Caco-2 (cell line): ENCODE data around the gene CNTN1. TPM values are rescaled to one million over a fixed set of nuclear protein-coding genes. Genes with fewer than 3 reads are reported as not detected.

ENCODE experiments used
- BruUV-seq: library from RNA; stranded (reverse); fragments of 400-500 nt; replicated peaks from 2 replicates; lab custom pipeline; 2021; lab: Mats Ljungman, UMichigan
- CTCF ChIA-PET: fragments of 300-600 bp; sonication (Branson Sonifier 250); formaldehyde crosslinking; loops from one replicate; lab custom pipeline; 2022; ENCODE audit warnings: antibody characterized with exemption; lab: Charles Lee
- POLR2A ChIA-PET: fragments of 300-600 bp; sonication (Branson Sonifier 250); formaldehyde crosslinking; loops from one replicate; lab custom pipeline; 2022; ENCODE audit warnings: antibody characterized with exemption; lab: Charles Lee
- DNase-seq, 2 experiments: peaks; one replicate each; pipeline versions ENCODE4 v3.0.0 to v3.0.0-alpha.2; 2020 to 2022
- H3K27me3 ChIP-seq: replicated peaks from 2 replicates; pipeline ENCODE4 v1.6.0; 2011; ENCODE audit warnings: low read length; ENCODE audit not compliant: control insufficient read depth, insufficient read depth
- H3K36me3 ChIP-seq: 2 replicates; pipeline ENCODE4 v1.5.1; 2011; ENCODE audit warnings: low read length; ENCODE audit not compliant: control insufficient read depth, insufficient read depth
- H3K4me1 ChIP-seq: fragments of 250-450 bp; sonication (Bioruptor Pico); 2 replicates; pipeline ENCODE4 v1.5.1; 2020; ENCODE audit warnings: mild to moderate bottlenecking
- H3K4me3 ChIP-seq: 2 replicates; pipeline ENCODE4 v1.5.1; 2011; ENCODE audit warnings: low read depth, mild to moderate bottlenecking, control low read depth, low read length
- H3K9me3 ChIP-seq: fragments of 250-450 bp; sonication (Bioruptor Pico); 2 replicates; pipeline ENCODE4 v1.5.1; 2020; ENCODE audit warnings: mild to moderate bottlenecking, moderate library complexity
- H3K27ac Mint-ChIP-seq: one replicate; pipeline ENCODE4 v1.8.0; 2022; ENCODE audit warnings: mixed read lengths; ENCODE audit not compliant: unreplicated experiment
- H3K27me3 Mint-ChIP-seq: one replicate; pipeline ENCODE4 v1.8.0; 2022; ENCODE audit warnings: mixed read lengths; ENCODE audit not compliant: insufficient read depth, unreplicated experiment
- H3K36me3 Mint-ChIP-seq: one replicate; pipeline ENCODE4 v1.8.0; 2022; ENCODE audit warnings: mild to moderate bottlenecking, mixed read lengths; ENCODE audit not compliant: insufficient read depth, unreplicated experiment
- H3K4me1 Mint-ChIP-seq: one replicate; pipeline ENCODE4 v1.8.0; 2022; ENCODE audit warnings: low read depth, mixed read lengths; ENCODE audit not compliant: unreplicated experiment
- H3K4me3 Mint-ChIP-seq: one replicate; pipeline ENCODE4 v1.8.0; 2022; ENCODE audit warnings: mild to moderate bottlenecking, moderate library complexity, mixed read lengths; ENCODE audit not compliant: unreplicated experiment
- H3K9me3 Mint-ChIP-seq: one replicate; pipeline ENCODE4 v1.8.0; 2022; ENCODE audit warnings: mixed read lengths; ENCODE audit not compliant: unreplicated experiment
- CTCF ChIP-seq, 2 experiments: fragments of 200-600 bp in 1 of 2; IDR thresholded peaks; 1 replicate in 1 of 2; 2 replicates in 1 of 2; pipeline versions ENCODE4 v1.5.1 to v1.8.0; 2011 to 2022; ENCODE audit warnings: antibody characterized with exemption in 1 of 2, control low read depth in 1 of 2, inconsistent platforms in 1 of 2, low read depth in 1 of 2, low read length in 1 of 2, mild to moderate bottlenecking in 1 of 2, moderate library complexity in 1 of 2; ENCODE audit not compliant: insufficient read depth in 1 of 2, severe bottlenecking in 1 of 2, unreplicated experiment in 1 of 2
- intact Hi-C: fragments of 100-400 bp; cut with micrococcal nuclease; formaldehyde crosslinking; loops from one replicate; pipeline ENCODE4 v1.10.0; 2022; ENCODE audit not compliant: unreplicated experiment
- total RNA-seq: library from RNA; stranded (reverse); gene quantifications from 2 replicates; pipeline ENCODE4 v1.2.3, GENCODE V29; 2022

CNTN1 gene
- total RNA-seq, 1 experiment from 2014 or later = not detected

DNA sequence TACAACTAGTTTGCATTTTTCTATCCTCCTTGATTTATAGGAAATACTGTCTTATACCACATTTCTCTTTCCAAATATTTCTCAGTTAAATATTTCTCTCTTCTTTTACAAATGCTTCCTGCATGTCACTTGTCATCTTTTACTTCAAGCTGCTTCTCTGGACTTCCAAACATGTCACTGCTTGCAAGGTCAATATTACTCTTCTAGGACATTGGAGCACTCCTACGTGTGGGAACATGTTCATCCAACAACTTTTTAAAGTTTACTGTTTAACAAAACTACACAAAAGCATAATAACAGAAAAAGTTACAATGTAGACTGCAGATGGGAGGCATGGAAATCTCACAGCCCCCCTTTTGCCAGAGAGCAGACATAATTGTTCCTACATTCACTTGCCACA lies 28.5 kb upstream of the CNTN1 start:
- intact Hi-C loops = no loop called here
- no peak overlapping the region for H3K27ac Mint-ChIP-seq
- no peak for TF ChIP-seq CTCF (IDR thresholded peaks at IDR 0.05; ENCODE audit: insufficient read depth in 1 of 2, low read depth in 1 of 2, low read length in 1 of 2, severe bottlenecking in 1 of 2, unreplicated experiment in 1 of 2)
- POLR2A ChIA-PET = no interaction called here
- BruUV-seq = no TSS peak
- Histone ChIP-seq H3K4me1 (no peaks in the 10 kb centered on the region), H3K9me3 (no peaks in the 10 kb centered on the region; the same call in none of the 2 replicates), H3K27me3 (no peaks in the 10 kb centered on the region), H3K36me3 (no peaks in the 10 kb centered on the region), H3K4me3 (no peak overlapping the region)
- peaks cover 10% of the 10 kb centered on the region for H3K9me3 Mint-ChIP-seq
- CTCF ChIA-PET = no interaction called here
- no peaks in the 10 kb centered on the region for H3K27me3 Mint-ChIP-seq
- no peak overlapping the region for H3K4me3 Mint-ChIP-seq
- no peak for DNase-seq
- H3K36me3 Mint-ChIP-seq = no peaks in the 10 kb centered on the region
- H3K4me1 Mint-ChIP-seq = no peaks in the 10 kb centered on the region

DNA sequence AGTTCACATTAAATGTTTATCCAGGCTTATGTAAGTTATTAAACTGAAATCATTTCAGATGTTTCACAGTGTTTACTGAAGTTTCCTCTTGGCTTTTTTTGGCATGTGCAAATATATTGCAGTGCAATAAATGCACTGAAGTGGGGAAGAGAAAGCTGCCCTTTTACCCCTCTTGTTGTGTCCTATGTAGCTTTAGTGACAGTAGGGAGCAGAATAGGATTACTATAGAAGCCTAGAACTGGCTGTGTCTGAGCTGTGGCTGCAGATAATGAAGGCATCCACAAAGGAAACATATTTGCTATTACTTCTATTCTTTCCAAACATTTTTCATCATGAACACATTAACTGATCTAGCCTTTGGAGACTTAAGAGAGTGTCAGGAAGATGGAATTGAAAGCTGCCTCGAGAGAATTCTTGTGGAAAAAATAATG lies 24.1 kb upstream of the CNTN1 start:
- Histone ChIP-seq H3K36me3 (no peaks in the 10 kb centered on the region), H3K27me3 (no peaks in the 10 kb centered on the region), H3K4me3 (no peak overlapping the region), H3K4me1 (no peaks in the 10 kb centered on the region), H3K9me3 (no peaks in the 10 kb centered on the region; the same call in 1 of the 2 replicates)
- DNase-seq = no peak
- Mint-ChIP-seq H3K27me3 (no peaks in the 10 kb centered on the region), H3K36me3 (no peaks in the 10 kb centered on the region), H3K9me3 (peaks cover 10% of the 10 kb centered on the region), H3K4me3 (no peak overlapping the region), H3K27ac (no peak overlapping the region), H3K4me1 (no peaks in the 10 kb centered on the region)
- no peak for TF ChIP-seq CTCF (IDR thresholded peaks at IDR 0.05; ENCODE audit: insufficient read depth in 1 of 2, low read depth in 1 of 2, low read length in 1 of 2, severe bottlenecking in 1 of 2, unreplicated experiment in 1 of 2)
- CTCF ChIA-PET = no interaction called here
- POLR2A ChIA-PET = no interaction called here
- intact Hi-C loops = loop anchor here (1.0 kb wide), 1 partner anchor 253 kb away; no protein-coding TSS in a partner anchor
- no TSS peak for BruUV-seq

DNA sequence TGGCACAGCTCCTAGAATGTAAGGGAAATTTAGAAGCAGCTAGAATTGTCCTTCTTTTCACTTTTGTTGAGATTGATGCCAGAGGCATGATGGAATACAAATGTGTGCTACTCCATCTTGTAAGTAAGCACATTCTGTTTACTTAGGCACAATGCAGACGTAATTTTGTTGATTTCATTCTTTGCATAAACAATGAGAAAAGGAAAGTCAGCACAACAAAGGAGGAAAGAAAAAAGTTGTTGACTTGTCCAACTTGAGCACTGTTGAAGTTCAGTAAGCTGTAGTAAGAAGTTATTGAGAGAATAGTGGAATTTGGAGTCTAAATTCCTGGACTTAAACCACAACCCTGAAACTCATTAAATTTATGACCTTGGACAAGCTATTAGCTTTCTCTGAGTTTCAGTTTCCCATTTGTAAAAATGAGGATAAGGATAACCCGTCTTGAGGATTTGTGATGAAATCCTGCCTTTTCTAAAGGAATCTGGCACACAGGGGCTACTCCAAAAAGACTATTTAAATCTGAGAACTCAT lies 19.4 kb upstream of the CNTN1 start:
- CTCF ChIA-PET = no interaction called here
- no peak overlapping the region for H3K27ac Mint-ChIP-seq

More for the DNA sequence above, 19.4 kb upstream of the CNTN1 start:
- Mint-ChIP-seq H3K4me3 (no peak overlapping the region), H3K9me3 (peaks cover 9% of the 10 kb centered on the region), H3K27me3 (peaks cover 2% of the 10 kb centered on the region), H3K36me3 (no peaks in the 10 kb centered on the region), H3K4me1 (no peaks in the 10 kb centered on the region)
- intact Hi-C loops = no loop called here
- no peaks in the 10 kb centered on the region for H3K36me3 ChIP-seq
- H3K27me3 ChIP-seq = no peaks in the 10 kb centered on the region
- no TSS peak for BruUV-seq
- no peak for DNase-seq
- POLR2A ChIA-PET = no interaction called here
- H3K4me1 ChIP-seq = no peaks in the 10 kb centered on the region
- no peak for TF ChIP-seq CTCF (IDR thresholded peaks at IDR 0.05; ENCODE audit: insufficient read depth in 1 of 2, low read depth in 1 of 2, low read length in 1 of 2, severe bottlenecking in 1 of 2, unreplicated experiment in 1 of 2)
- H3K9me3 ChIP-seq = peaks cover 4% of the 10 kb centered on the region
- H3K4me3 ChIP-seq = no peak overlapping the region
